SU-DHL-6 (cell line): ENCODE data around the gene CNTN6.

ENCODE experiments used
- H2AFZ ChIP-seq: fragments of 200-600 bp; sonication (generic); 2 replicates; pipeline ENCODE4 v1.6.1; 2014; ENCODE audit warnings: low read depth, mild to moderate bottlenecking, moderate library complexity, mixed read lengths, antibody characterized with exemption, low read length; ENCODE audit not compliant: severe bottlenecking
- H3F3A ChIP-seq: fragments of 200-600 bp; shearing (Covaris generic); 2 replicates; pipeline ENCODE4 v1.6.0; 2016; ENCODE audit warnings: antibody characterized with exemption, mild to moderate bottlenecking; ENCODE audit not compliant: insufficient read depth
- H3K27ac ChIP-seq: fragments of 200-600 bp; sonication (generic); 2 replicates; pipeline ENCODE4 v1.5.1; 2016; ENCODE audit warnings: low read depth, mild to moderate bottlenecking, low read length, moderate library complexity, mixed read lengths
- H3K27me3 ChIP-seq: fragments of 200-600 bp; sonication (generic), shearing (Covaris generic); 2 replicates; pipeline ENCODE4 v1.6.0; 2014; ENCODE audit warnings: mild to moderate bottlenecking, low read length
- H3K36me3 ChIP-seq: fragments of 200-600 bp; sonication (generic); 2 replicates; pipeline ENCODE4 v1.6.1; 2014; ENCODE audit warnings: mild to moderate bottlenecking, low read length, mixed read lengths
- H3K4me2 ChIP-seq: fragments of 300-600, 200-600 bp; shearing (Covaris generic), sonication (generic); 2 replicates; pipeline ENCODE4 v1.6.0; 2014; ENCODE audit warnings: low read length, low read depth, mild to moderate bottlenecking; ENCODE audit not compliant: poor library complexity, severe bottlenecking
- H3K4me3 ChIP-seq: fragments of 200-600 bp; sonication (generic); 2 replicates; pipeline ENCODE4 v1.5.1; 2014; ENCODE audit warnings: antibody characterized with exemption, low read length, mild to moderate bottlenecking, mixed read lengths; ENCODE audit not compliant: insufficient read depth, poor library complexity, severe bottlenecking
- H3K79me2 ChIP-seq: fragments of 200-600 bp; sonication (generic); 2 replicates; pipeline ENCODE4 v1.6.1; 2014; ENCODE audit warnings: mild to moderate bottlenecking, low read length, moderate library complexity; ENCODE audit not compliant: insufficient read depth
- H3K9ac ChIP-seq: fragments of 200-600 bp; sonication (generic); 2 replicates; pipeline ENCODE4 v1.7.0; 2014; ENCODE audit warnings: mild to moderate bottlenecking, low read length
- H3K9me2 ChIP-seq: fragments of 200-600 bp; sonication (generic); replicated peaks from 2 replicates; pipeline ENCODE4 v1.6.1; 2014; ENCODE audit warnings: low read length; ENCODE audit not compliant: insufficient read depth
- H3K9me3 ChIP-seq: fragments of 200-600 bp; sonication (generic); 2 replicates; pipeline ENCODE4 v1.6.1; 2014; ENCODE audit warnings: low read length, mixed read lengths; ENCODE audit not compliant: insufficient read depth
- H4K20me1 ChIP-seq: fragments of 200-600 bp; sonication (generic); 2 replicates; pipeline ENCODE4 v1.6.1; 2014; ENCODE audit warnings: low read depth, mild to moderate bottlenecking, antibody characterized with exemption, low read length, moderate library complexity, mixed read lengths
- EZH2phosphoT487 ChIP-seq: fragments of 200-600 bp; sonication (generic), shearing (Covaris generic); conservative IDR thresholded peaks from 2 replicates; pipeline ENCODE4 v1.6.1; 2018; ENCODE audit warnings: mild to moderate bottlenecking, antibody characterized with exemption, low read length, moderate library complexity, mixed read lengths
- TF ChIP-seq, protein P1 (sequence below): fragments of 200-600 bp; sonication (generic); IDR thresholded peaks from one replicate; pipeline ENCODE4 v1.5.1; 2017; ENCODE audit warnings: antibody characterized with exemption, mild to moderate bottlenecking, low read length, moderate library complexity; ENCODE audit not compliant: insufficient read depth, poor library complexity, severe bottlenecking

The CNTN6 gene

DNA sequence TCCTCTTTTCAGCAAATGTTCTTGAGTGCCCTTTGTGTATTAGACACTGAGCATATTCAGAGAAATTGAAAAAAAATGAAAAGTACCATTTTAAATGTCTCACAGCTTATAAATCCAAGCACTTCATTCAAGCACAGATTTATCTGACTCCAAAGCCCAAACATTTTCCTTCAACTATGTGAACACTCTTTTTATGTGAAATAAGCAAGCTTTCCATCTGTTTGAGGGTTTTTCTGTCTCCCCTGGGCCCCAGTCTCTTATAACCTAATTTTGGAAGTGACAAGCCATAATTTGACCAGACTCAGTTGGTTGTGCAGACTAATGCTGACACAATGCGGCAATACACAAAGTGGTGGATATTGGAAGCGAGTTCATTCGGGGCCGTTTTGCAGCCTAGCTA is 170.3 kb downstream of the CNTN6 start:
- no peaks in the 10 kb centered on the region for H3K9me3 ChIP-seq
- no peak overlapping the region for H2AFZ ChIP-seq
- no peak overlapping the region for H3K9ac ChIP-seq
- no peaks in the 10 kb centered on the region for H4K20me1 ChIP-seq
- H3K4me2 ChIP-seq, result no peak overlapping the region
- TF ChIP-seq EZH2phosphoT487, result no peak
- TF ChIP-seq, protein P1, sequence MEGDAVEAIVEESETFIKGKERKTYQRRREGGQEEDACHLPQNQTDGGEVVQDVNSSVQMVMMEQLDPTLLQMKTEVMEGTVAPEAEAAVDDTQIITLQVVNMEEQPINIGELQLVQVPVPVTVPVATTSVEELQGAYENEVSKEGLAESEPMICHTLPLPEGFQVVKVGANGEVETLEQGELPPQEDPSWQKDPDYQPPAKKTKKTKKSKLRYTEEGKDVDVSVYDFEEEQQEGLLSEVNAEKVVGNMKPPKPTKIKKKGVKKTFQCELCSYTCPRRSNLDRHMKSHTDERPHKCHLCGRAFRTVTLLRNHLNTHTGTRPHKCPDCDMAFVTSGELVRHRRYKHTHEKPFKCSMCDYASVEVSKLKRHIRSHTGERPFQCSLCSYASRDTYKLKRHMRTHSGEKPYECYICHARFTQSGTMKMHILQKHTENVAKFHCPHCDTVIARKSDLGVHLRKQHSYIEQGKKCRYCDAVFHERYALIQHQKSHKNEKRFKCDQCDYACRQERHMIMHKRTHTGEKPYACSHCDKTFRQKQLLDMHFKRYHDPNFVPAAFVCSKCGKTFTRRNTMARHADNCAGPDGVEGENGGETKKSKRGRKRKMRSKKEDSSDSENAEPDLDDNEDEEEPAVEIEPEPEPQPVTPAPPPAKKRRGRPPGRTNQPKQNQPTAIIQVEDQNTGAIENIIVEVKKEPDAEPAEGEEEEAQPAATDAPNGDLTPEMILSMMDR, result no peak
- no peaks in the 10 kb centered on the region for H3F3A ChIP-seq
- no peak overlapping the region for H3K4me3 ChIP-seq
- H3K9me2 ChIP-seq, result no peaks in the 10 kb centered on the region
- no peak overlapping the region for H3K27ac ChIP-seq
- no peaks in the 10 kb centered on the region for H3K36me3 ChIP-seq
- H3K79me2 ChIP-seq, result no peaks in the 10 kb centered on the region
- no peaks in the 10 kb centered on the region for H3K27me3 ChIP-seq

DNA sequence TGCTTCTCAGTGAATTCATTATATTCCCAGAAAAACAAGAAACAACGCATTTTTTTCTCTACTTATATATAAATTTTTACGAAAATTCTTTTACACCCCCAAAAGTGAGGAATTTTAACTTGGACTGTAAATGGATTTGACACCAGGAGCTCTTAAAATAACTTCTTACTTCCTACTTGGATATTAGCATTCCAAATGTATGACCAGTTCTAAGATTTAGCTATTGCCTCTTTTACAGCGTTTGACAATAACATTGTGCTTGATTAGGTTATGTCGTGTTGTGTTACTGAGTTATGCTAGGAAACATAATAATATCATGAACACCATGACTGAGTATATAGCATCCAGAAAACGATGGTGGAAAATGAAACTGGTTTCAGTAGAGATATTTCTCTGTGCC is 177.0 kb downstream of the CNTN6 start:
- H3K27me3 ChIP-seq, result no peaks in the 10 kb centered on the region
- H3K9ac ChIP-seq, result no peak overlapping the region
- TF ChIP-seq, protein P1, result no peak
- no peak for TF ChIP-seq EZH2phosphoT487
- no peaks in the 10 kb centered on the region for H3K79me2 ChIP-seq
- H3F3A ChIP-seq, result no peaks in the 10 kb centered on the region
- H4K20me1 ChIP-seq, result no peaks in the 10 kb centered on the region
- no peak overlapping the region for H3K27ac ChIP-seq
- H2AFZ ChIP-seq, result no peak overlapping the region
- H3K4me3 ChIP-seq, result no peak overlapping the region
- H3K4me2 ChIP-seq, result no peak overlapping the region
- no peaks in the 10 kb centered on the region for H3K9me3 ChIP-seq
- H3K36me3 ChIP-seq, result no peaks in the 10 kb centered on the region
- no peaks in the 10 kb centered on the region for H3K9me2 ChIP-seq

DNA sequence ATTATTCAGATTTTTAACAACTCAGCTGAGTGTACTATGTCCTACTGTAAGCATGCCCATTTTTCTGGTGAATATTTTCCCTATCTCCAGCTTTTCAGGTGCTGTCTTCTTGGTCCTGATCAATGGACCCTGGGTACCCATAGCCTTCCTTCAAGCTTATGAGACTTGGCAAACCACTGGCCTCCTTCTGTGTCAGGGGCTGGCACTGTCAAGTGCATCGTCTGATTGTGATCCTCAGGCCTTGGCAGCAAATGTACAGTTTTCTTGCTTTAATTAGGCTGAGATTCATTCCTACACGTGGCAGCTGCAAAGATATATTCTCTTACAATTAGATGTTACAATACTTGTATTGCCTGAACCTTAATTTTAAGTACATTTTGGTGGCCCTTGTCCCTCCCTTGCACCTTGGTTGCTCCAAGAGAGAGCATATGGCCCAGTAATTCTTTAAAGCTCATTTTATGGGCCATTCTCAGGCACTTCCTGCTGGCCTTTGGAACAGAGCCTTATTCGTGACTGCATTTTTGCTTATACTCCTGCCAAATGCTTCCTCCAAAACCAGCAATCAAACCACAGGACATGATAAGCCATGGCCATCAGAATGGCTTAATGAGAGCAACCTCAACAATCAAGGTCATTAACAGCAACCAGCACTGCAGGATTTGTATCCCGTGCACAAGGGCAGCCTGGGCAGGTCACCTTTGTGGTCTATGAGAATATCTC is 179.9 kb downstream of the CNTN6 start:
- H3K27me3 ChIP-seq, result no peaks in the 10 kb centered on the region
- no peaks in the 10 kb centered on the region for H3K9me2 ChIP-seq
- no peaks in the 10 kb centered on the region for H3K36me3 ChIP-seq
- H3F3A ChIP-seq, result no peaks in the 10 kb centered on the region
- no peak overlapping the region for H3K27ac ChIP-seq
- no peak for TF ChIP-seq EZH2phosphoT487
- TF ChIP-seq, protein P1, result no peak
- H3K79me2 ChIP-seq, result no peaks in the 10 kb centered on the region
- no peak overlapping the region for H3K4me3 ChIP-seq
- H3K4me2 ChIP-seq, result no peak overlapping the region
- no peak overlapping the region for H2AFZ ChIP-seq
- H4K20me1 ChIP-seq, result no peaks in the 10 kb centered on the region
- no peak overlapping the region for H3K9ac ChIP-seq
- no peaks in the 10 kb centered on the region for H3K9me3 ChIP-seq
